HUES48 (cell line): Measurements from ENCODE around the gene CCK.

Experiments
- H3K27ac ChIP-seq: one replicate; pipeline ENCODE4 v1.7.0; 2013; ENCODE audit warnings: low read depth, low read length, inconsistent platforms
- H3K27me3 ChIP-seq: 2 replicates; pipeline ENCODE4 v1.6.1; 2013; ENCODE audit warnings: mild to moderate bottlenecking, low read length; ENCODE audit not compliant: control insufficient read depth, insufficient read depth
- H3K36me3 ChIP-seq: 2 replicates; pipeline ENCODE4 v1.6.1; 2013; ENCODE audit warnings: low read length; ENCODE audit not compliant: control insufficient read depth, insufficient read depth
- H3K4me1 ChIP-seq: 2 replicates; pipeline ENCODE4 v1.6.1; 2013; ENCODE audit warnings: mild to moderate bottlenecking, low read length; ENCODE audit not compliant: control insufficient read depth, insufficient read depth
- H3K4me3 ChIP-seq: 2 replicates; pipeline ENCODE4 v1.5.1; 2013; ENCODE audit warnings: mild to moderate bottlenecking, low read depth, low read length
- H3K9ac ChIP-seq: 2 replicates; pipeline ENCODE4 v1.6.1; 2013; ENCODE audit warnings: mild to moderate bottlenecking, low read depth, low read length, moderate library complexity
- H3K9me3 ChIP-seq: 2 replicates; pipeline ENCODE4 v1.6.1; 2013; ENCODE audit warnings: low read length; ENCODE audit not compliant: control insufficient read depth, insufficient read depth

CCK gene

DNA sequence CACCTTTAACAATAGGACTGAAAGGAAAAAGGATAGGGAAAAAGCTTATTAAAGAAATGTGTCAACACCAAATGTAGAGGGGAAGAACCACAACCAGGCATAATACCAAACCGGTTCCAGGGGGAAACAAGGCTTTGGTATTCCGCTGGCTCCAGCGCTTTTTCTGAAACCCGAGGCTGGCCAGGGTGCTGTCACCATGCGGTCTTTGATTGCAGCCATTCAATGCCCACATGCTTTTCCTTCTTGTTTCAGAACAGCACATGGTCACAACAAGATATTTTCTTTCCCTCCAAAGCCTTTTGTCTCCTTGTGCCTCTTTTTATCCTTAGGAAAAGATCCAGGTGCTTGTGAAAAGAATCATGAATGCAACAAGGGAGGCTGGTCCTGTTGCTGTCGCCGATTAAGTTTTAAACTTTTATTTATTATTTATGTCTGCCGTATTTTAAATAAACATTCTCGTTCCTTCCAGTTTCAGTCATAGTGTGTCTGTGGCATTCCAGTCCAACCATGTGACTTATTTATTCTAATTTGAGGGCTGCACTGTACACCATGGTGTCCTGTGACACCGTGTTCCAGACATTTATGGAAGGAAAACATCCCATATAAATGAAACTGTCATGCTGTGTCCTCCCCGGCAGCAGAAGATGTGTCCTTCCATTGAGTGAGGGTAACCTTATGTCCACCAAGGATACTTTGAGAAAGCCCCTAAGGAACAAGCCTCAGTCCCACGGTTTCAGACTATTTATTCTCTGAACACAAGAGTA is 41.1 kb downstream of the CCK start:
- no peak overlapping the region for H3K4me3 ChIP-seq
- H3K9me3 ChIP-seq: no peaks in the 10 kb centered on the region
- H3K36me3 ChIP-seq: peaks cover 38% of the 10 kb centered on the region
- H3K27ac ChIP-seq: no peak overlapping the region
- H3K4me1 ChIP-seq: no peaks in the 10 kb centered on the region; the same call in 1 of the 2 replicates
- no peak overlapping the region for H3K9ac ChIP-seq
- no peaks in the 10 kb centered on the region for H3K27me3 ChIP-seq

DNA sequence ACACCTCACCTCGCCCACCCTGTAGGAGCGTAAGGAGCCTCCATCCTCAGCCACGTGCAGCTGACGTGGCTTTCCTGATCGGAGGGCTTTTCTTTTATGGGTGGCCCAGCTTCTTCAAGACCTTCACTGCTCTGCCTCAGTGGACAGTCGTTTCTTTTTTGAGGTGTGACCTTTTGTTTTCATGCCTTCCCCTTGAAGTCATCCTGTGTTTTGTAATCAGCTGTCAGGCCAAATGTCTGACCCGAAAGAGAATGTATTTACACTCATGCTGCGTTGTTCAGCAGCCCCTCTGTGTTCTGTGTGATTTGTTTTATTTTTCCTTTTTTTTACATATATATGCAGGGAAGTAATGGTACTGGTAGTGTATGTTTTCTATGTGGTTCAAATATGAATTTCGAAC is 41.8 kb downstream of the CCK start:
- Histone ChIP-seq H3K9ac (no peak overlapping the region), H3K4me1 (no peaks in the 10 kb centered on the region), H3K36me3 (peaks cover 39% of the 10 kb centered on the region), H3K9me3 (no peaks in the 10 kb centered on the region), H3K27me3 (no peaks in the 10 kb centered on the region), H3K4me3 (no peak overlapping the region), H3K27ac (no peak overlapping the region)

DNA sequence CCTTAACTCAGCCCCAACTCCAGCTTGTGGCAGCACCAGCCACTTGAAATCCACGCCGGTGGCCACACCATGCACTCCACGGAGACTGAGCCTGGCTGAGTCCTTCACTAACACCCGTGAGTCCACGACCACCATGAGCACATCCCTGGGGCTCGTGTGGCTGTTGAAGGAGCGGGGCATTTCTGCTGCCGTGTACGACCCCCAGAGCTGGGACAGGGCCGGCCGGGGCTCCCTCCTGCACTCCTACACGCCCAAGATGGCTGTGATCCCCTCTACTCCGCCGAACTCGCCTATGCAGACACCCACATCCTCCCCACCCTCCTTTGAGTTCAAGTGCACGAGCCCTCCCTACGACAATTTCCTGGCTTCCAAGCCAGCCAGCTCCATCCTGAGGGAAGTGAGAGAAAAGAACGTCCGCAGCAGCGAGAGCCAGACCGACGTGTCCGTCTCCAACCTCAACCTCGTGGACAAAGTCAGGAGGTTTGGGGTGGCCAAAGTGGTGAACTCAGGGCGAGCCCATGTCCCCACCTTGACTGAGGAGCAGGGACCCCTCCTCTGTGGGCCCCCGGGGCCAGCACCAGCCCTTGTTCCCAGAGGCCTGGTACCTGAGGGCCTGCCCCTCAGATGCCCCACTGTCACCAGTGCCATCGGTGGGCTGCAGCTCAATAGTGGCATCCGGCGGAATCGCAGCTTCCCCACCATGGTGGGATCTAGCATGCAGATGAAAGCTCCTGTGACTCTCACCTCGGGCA is 42.9 kb downstream of the CCK start:
- H3K9ac ChIP-seq: no peak overlapping the region
- no peaks in the 10 kb centered on the region for H3K27me3 ChIP-seq
- peaks cover 44% of the 10 kb centered on the region for H3K36me3 ChIP-seq
- no peaks in the 10 kb centered on the region for H3K9me3 ChIP-seq
- H3K27ac ChIP-seq: no peak overlapping the region
- no peak overlapping the region for H3K4me3 ChIP-seq
- no peaks in the 10 kb centered on the region for H3K4me1 ChIP-seq

DNA sequence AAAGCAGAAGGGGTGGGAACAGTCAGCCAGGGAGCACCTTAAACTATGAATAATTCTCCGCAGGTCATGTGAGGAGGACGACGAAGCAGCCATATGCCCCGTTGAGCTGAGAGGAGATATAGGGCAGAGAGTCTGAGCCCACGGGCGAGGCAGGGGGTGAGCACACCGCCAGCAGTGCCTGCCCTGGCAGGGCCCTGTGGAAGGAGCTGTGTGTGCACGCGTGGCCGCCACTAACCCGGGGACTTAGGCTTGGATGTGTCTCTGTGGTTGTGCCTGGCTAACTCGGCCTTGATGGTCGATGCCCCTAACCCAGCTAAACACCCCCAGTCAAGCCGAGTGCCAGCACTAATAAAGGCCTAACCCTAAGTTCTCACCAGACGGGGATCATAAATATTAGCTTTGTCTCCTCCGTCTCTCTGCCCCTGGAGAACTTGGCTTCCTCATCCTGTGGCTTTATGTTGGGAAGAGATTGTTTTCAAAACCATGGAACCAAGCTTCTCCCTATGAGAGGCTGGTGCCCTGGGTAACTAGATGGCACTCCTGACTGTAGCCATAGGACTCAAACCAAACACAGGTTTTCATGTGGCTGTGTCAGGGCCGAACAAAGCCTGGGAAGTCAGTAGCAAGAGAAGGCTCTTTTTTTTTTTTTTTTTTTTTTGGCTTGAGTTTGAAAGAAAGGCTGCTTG is 45.4 kb downstream of the CCK start:
- Histone ChIP-seq H3K4me3 (no peak overlapping the region), H3K9ac (no peak overlapping the region), H3K27me3 (no peaks in the 10 kb centered on the region), H3K36me3 (peaks cover 50% of the 10 kb centered on the region), H3K27ac (no peak overlapping the region), H3K9me3 (no peaks in the 10 kb centered on the region), H3K4me1 (no peaks in the 10 kb centered on the region)

DNA sequence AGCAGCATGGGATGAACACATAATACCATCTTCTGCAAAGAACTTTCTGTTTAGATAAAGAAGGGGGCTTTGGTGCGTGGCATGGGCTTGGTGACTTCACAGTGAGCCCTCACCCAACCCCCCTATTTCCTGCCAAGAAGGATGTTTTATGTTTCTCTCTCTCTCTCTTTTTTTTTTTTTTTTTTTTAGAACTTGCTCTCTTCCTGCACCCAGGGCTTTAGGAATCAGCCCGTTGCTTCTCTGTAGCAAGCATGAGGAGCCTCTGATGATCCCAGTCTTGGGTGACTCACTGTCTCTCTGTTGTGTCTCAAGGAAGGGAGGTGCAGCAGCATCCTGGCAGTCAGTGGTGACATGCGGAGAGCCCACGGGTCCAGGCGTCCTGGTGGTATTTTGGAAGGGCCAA is 49.1 kb downstream of the CCK start:
- Histone ChIP-seq H3K36me3 (peaks cover 30% of the 10 kb centered on the region), H3K9ac (no peak overlapping the region), H3K27me3 (no peaks in the 10 kb centered on the region), H3K27ac (no peak overlapping the region), H3K4me1 (0 out of 2 replicates have a peak, but pooled peaks cover 4% of the 10 kb centered on the region), H3K4me3 (no peak overlapping the region), H3K9me3 (no peaks in the 10 kb centered on the region)

DNA sequence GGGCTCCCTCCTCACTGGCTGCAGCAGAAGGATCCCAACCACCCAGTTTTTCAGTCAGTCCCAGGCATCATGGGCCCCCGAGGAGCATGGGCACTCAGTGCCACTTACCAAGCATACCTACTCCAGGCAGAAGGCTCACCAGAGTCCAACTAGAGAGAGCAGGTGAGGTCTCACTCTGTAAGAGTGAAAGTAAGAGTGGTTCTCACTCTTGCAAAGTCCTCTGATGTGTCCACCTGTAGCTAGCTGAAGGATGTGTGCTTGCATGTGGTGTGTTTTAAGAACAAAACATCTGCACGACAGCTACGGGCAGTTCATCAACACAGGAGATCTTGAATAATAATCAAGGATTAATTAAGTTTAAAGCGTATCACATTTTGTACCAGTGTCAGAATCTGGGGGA is 49.7 kb downstream of the CCK start:
- no peak overlapping the region for H3K4me3 ChIP-seq
- H3K9me3 ChIP-seq: no peaks in the 10 kb centered on the region
- no peak overlapping the region for H3K9ac ChIP-seq
- peaks cover 31% of the 10 kb centered on the region for H3K36me3 ChIP-seq
- no peaks in the 10 kb centered on the region for H3K27me3 ChIP-seq
- 0 out of 2 replicates have a peak, but pooled peaks cover 4% of the 10 kb centered on the region for H3K4me1 ChIP-seq
- H3K27ac ChIP-seq: no peak overlapping the region

DNA sequence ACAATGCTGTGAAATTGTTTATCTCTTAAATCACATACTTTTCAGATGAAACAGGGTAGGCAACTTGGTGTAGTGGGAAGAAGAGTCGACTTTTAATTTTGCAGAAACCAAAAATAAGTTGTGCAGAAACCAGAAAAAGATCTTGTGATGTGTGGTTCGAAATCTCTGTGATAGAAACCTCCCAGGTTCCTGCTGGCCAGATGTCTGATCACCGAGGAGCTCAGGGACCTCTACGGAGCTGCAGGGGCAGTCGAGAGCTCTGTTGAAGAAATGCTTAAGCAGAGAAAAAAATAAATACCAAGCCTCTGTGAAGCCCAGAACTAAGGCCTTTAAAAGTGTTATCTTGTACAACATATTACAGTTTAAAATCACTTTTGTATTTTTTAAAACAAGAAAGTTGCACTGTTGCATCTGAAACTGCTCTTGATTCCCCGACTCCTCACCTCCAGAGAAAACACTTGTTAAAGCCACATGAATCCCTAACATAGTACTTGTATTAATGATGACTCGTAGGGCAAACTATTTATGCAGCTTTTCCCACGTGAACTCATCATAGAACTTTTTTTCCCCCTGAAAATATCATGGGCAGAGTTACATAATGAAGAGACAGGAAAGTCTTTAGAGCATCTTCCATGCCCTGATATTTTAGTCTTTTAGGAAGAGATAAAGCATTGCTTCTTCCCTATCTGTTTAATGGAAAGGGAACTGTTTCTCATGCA is 51.3 kb downstream of the CCK start:
- Histone ChIP-seq H3K4me3 (no peak overlapping the region), H3K9ac (no peak overlapping the region), H3K27me3 (no peaks in the 10 kb centered on the region), H3K36me3 (peaks cover 32% of the 10 kb centered on the region), H3K27ac (no peak overlapping the region), H3K4me1 (0 out of 2 replicates have a peak, but pooled peaks cover 4% of the 10 kb centered on the region), H3K9me3 (no peaks in the 10 kb centered on the region)

DNA sequence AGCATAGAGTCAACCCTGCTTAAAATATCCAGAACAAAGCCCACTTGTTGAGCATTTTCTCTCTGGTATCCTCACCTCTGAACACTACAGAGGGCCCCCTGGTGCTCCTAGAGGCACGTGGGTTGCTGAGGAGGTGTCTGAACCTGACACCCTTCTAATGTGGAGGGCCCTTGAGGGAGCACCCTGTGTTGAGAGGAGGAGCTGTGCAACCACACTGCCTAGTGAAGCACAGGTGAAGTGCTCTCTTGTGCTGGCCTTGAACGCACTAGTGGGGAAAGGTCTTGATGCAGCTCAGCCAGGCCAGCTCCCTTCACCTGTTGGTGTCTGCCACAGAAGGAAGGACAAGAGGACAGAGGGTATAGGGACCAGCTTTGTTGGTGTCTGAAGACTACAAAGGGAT is 51.9 kb downstream of the CCK start:
- Histone ChIP-seq H3K4me1 (0 out of 2 replicates have a peak, but pooled peaks cover 4% of the 10 kb centered on the region), H3K9ac (no peak overlapping the region), H3K4me3 (no peak overlapping the region), H3K36me3 (peaks cover 36% of the 10 kb centered on the region), H3K9me3 (no peaks in the 10 kb centered on the region), H3K27me3 (no peaks in the 10 kb centered on the region), H3K27ac (no peak overlapping the region)

DNA sequence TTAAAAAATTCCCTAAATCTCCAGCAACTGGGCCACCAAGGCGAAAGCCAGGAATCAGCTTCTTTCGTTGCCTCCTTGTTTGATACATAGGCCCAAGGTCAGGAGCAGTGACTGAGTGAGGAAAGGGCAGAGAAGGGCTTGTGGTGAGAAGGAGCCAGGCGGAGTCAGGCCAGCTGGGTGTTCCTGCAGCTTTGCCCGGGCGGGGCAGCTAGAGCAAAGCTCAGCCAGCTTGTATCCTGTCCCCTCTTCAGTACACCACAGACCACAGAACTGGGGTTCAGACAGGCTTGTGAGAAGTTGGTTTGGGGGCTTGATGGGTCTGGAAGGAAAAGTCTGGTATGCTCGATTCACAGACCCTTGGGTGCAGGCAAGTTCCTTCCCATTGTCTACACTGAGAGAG is 52.6 kb downstream of the CCK start:
- Histone ChIP-seq H3K9ac (no peak overlapping the region), H3K9me3 (no peaks in the 10 kb centered on the region), H3K4me3 (no peak overlapping the region), H3K4me1 (0 out of 2 replicates have a peak, but pooled peaks cover 4% of the 10 kb centered on the region), H3K36me3 (peaks cover 31% of the 10 kb centered on the region), H3K27me3 (no peaks in the 10 kb centered on the region), H3K27ac (no peak overlapping the region)

DNA sequence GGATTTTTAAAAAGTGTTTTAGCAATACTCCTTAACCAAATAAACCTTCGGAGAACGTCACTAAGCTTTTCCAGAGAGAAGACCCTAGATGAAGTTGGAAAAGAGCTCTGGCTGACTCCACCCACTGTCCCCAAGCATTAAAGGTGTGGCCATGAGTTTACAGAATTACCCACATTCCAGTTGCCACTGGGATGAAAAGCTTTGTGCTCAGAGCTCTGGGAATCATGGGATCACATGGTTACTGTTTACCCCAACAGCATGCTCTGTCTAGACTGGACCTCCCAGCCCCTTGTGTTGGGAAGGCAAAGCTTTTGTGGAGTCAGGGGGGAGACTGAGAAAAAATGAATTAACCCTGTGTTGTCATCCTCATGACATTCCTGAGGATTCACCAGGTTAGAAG is 55.3 kb downstream of the CCK start:
- Histone ChIP-seq H3K36me3 (peaks cover 34% of the 10 kb centered on the region), H3K4me1 (0 out of 2 replicates have a peak, but pooled peaks cover 4% of the 10 kb centered on the region), H3K27me3 (no peaks in the 10 kb centered on the region), H3K9ac (no peak overlapping the region), H3K9me3 (no peaks in the 10 kb centered on the region), H3K4me3 (no peak overlapping the region), H3K27ac (no peak overlapping the region)
